Measurements from ENCODE around the gene TPH2.
A peak's percentile ranks its signal among the peaks of the same experiment; 100 is the strongest.

The TPH2 gene

DNA sequence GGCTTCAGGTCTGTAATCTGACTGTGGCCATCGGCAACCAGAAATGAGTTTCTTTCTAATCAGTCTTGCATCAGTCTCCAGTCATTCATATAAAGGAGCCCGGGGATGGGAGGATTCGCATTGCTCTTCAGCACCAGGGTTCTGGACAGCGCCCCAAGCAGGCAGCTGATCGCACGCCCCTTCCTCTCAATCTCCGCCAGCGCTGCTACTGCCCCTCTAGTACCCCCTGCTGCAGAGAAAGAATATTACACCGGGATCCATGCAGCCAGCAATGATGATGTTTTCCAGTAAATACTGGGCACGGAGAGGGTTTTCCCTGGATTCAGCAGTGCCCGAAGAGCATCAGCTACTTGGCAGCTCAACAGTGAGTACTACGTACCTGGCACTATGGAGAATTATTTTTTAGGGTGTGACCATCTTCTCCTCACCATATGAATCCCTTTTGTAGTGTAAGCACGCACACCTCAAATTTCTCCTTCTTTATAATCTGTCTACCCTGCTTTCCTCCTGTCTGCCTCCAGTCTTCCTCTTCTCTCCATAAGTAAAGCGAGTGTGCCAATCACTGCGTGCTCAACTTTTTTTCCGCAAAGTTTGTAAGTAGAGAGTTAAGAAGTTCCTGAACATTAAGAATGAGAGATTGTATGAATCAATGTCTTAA, at the start of gene TPH2:
TPH2 (plus strand) TSS at position 118 of the 658 bp plus-strand sequence; CDS start at position 260, 142 bp downstream.
- peak in 1 of 2 donors; percentile 7 for DNase-seq (ENCODE audit: low read depth in 2 of 2, low spot score in 1 of 2)

DNA sequence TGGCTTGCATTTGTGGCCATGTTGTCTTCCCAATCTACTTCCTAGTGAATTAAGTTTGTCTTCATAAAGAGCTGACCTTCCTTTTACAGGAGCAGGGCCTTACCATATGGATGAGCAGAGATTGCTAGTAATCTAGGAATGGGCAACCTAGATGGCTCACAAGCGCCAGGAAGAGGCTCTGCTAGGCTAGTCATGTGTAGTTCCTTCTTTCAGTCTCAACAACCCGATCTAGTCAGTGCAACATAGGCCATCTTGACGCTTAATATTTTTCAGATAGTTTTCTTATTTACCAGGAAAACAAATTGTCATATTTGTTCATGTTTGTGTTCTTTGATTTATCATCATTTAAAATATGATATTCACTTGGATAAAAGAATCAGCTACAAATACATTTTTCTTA, 48.2 kb upstream of the TPH2 start:
- DNase-seq (ENCODE audit: low read depth in 2 of 2, low spot score in 1 of 2) = no peak

DNA sequence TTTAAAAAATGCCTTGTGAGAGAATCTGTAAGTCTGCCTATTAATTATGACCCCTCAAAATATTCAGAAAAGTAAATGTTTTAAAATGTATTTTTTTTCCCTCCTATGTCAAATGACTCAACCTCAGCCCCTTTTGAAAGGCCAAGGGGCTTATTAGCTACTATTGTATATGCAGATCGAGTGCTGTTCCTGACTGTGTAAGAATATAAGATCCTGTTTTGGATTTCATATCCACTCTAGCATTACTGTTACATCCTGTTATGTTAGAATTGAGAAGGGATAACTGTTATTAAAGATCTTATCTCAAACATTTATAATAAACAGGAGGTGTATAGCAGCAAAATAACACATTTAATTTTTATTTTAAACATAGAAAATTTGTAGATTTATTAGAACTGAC, 46.6 kb upstream of the TPH2 start:
- DNase-seq (ENCODE audit: low read depth in 2 of 2, low spot score in 1 of 2) = no peak

DNA sequence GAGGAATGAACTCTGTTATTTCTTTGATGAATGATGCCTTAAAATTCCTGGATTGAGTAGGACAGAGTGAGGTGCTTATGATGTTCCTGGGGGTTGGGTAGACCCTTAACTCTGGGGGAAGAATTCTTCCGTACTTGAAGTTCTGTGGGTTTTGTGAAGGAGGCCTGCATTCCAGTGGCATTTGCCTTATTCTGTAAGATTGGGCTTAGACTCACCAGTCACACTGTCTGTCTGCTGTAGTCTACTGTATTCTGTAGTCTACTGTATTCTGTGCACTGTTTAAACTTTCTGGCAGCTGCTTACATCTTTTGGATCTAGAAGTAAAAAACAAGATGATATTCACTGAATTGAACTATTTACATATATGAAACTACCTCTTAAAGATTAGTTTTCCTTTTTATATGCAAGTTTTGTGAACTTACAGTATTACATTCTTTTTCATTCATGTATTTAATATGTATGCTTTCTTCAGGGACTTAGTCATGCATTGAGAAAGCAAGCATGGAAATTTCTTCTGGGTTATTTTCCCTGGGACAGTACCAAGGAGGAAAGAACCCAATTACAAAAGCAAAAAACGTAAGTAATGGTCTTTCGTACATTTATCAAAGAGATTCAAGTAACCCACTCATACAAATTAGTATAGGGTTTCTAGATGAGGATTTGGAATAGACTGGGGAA, 42.3 kb upstream of the TPH2 start:
- DNase-seq (ENCODE audit: low read depth in 2 of 2, low spot score in 1 of 2) = no peak

DNA sequence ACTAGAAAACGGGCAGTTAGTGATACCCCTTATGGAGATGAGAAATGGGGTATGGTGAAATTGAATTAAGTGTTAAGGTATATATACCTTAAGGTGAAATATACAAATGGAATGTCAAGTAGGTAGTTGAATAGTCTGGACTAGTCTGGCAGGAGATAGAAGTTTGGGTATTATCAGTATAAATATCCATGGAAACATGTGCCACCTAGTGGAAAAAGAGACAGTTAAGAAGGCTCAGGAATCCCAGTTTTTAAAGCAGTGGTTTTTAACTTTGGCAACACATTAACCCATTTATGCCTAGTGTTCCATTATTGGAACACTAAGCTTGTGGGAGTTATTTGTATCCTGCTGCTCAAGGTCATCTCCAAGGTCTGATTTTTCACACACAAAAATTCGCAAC, 38.6 kb upstream of the TPH2 start:
- DNase-seq (ENCODE audit: low read depth in 2 of 2, low spot score in 1 of 2) = no peak

DNA sequence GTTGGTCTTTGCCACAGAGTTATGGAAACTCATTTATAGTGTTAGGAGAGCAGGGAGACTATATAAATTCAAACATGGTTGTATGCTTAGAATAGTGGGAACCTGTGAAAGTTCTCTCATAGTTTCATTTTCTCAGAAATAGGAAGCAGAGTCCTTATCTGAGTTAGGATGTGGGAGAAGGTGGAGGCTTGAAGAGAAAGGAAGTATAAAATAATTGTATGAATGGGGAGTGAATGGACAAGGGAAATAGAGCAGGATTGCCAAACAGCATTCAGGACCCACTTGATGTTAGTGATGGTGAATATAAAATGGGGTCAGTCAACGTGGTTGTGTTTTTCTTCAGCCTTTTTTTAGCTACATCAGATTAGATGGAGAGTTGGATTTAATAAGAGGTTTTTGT, 34.0 kb upstream of the TPH2 start:
- no peak for DNase-seq (ENCODE audit: low read depth in 2 of 2, low spot score in 1 of 2)

DNA sequence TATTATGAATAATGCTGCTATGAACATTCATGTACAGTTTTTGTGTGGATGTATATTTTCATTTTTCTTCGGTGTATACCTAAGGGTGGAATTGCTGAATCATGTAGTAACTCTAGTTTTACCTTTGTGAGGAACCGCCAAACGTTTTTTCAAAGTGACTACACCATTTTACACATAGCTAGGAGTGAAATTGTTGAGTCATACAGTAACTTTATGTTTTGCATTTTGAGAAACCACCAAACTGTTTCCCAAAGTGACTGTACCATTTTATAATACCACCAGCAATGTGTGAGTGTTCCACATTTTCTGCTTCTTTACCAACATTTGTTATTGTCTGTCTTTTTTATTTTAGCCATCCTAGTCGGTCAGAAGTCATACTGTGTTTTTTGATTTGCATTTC, 3.1 kb upstream of the TPH2 start:
- no peak for DNase-seq (ENCODE audit: low read depth in 2 of 2, low spot score in 1 of 2)

DNA sequence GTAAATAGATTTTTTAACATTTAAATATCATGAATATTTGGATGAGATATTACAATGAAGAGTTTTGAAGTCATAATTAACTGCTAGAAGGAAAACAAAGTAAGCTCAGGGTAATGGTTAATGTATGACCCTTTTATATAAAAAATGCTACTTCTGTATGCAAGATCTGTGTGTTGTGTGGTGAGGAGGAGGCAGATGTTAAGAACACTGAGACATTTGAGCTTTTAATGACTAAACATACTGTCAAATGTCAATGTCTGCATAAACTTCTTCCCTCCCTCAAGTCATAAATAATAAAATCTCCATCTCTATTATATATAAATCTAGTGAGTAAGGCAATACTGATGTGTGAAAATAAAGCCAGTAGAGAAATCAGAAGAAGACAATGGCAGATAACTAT, 1.4 kb downstream of the TPH2 start:
- DNase-seq (ENCODE audit: low read depth in 2 of 2, low spot score in 1 of 2) = no peak

DNA sequence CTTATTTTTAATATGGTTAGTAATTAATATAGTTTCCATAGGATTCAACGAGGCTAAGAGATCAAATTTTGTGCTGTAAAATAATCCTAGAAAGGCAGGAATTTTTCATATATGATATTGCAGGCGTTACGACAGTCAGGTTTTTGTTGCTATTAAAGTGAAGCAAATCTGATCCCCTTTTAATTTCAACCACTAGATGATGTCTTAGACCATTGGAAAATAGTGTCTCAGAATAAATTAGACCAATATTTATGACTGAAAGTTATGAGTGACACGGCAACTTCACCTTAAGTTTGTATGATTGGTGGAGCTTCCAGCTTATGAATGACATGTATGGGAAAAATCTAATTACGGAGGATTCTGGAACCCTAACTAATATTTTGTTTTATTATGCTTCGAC, 2.5 kb downstream of the TPH2 start:
- no peak for DNase-seq (ENCODE audit: low read depth in 2 of 2, low spot score in 1 of 2)

DNA sequence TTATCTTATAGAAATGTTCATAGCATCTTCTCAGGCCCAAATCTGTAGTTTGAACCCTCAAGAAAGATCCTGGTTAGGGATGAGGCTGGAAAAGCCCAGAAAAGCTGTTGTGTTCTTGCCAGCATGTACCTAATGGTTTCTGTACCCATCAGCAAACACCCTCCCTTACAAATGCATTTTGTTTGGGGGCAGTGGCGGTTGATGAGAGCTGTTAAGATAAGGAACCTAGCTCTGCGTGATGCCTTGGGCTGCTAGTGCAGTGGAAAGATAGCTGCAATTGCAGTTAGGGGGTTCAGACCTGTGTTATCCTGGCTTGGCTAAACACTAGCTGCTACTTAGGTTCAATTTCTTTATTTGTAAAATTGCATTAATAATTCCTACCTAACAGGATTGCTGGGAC, 3.6 kb downstream of the TPH2 start:
- no peak for DNase-seq (ENCODE audit: low read depth in 2 of 2, low spot score in 1 of 2)

DNA sequence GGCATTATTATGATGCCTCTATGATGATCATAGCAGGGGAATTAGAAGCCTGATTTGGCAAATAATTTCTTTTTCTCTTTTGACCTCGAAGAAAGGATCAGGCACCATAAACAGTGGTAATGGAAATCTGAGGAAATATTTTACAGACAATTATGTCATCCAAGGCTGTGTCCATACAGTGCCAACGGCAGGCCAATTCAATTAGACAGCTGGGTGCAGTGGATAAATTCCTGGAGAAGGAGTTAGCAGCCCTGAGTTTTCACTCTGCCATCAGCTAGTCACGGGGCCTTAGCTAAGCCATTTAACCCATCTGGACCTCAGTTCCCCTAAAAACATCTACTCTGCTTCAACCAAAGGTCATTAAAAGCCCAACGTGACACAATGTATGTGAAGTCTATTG, 4.1 kb downstream of the TPH2 start:
- DNase-seq (ENCODE audit: low read depth in 2 of 2, low spot score in 1 of 2) = no peak

DNA sequence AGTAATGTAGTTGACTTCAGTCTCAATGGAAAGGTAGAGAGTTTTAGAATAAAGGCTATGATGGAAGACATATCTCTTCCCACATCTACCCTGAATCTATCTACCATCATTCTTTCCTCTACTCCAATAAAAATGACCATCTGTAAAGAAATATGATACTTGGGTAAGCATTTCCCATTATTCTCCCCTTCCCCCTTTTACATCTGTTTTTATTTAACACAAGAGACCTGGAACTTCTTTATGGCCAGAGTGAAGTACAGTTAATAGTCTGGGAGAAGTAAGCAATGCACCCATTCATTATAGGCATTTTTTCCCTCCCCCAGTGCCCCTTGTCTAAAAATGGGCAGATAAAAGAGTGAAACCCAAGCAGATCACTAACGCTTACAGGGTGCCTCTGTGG, 6.5 kb downstream of the TPH2 start:
- DNase-seq (ENCODE audit: low read depth in 2 of 2, low spot score in 1 of 2) = no peak

DNA sequence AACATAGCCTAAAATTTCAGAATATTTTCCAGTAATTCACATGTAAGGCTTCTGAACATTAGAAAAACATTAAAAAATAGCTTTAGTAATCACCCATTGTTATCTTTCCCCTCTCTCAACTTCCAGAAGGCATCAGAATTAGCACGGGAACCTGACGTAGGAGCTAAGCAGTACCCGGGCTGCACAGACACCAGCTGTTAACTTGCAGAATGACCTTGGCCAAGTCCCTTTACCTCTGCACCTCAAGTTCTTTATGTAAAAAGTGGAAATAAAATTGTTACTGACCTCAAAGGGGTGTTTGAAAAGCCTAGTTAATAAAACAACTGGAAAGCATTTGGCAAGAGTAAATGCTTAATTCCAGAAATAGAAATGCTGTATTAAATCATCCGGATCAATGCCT, 7.2 kb downstream of the TPH2 start:
- DNase-seq (ENCODE audit: low read depth in 2 of 2, low spot score in 1 of 2) = no peak

DNA sequence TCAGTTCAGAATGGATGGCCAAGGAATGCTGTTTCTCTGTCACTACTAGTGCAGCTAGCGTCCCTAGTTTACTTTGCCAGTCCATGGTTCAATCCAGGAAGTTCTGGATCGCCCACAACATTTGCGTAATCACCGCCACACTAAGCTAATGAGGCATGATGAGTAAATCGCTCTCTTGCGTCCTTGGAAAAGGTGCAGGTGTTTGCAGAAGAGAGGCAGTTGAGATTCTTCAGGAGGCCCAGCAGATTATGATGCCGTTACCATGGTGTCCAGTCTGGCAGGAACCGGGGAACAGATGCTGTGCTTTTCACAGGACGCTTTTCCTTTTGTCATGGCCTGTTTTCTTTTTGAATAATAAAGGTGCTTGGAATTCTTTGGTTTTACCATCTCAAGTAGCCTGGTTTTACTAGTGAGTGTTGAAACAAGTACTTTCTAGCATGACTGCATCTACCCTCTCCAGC, 9.0 kb downstream of the TPH2 start:
- DNase-seq (ENCODE audit: low read depth in 2 of 2, low spot score in 1 of 2) = no peak

DNA sequence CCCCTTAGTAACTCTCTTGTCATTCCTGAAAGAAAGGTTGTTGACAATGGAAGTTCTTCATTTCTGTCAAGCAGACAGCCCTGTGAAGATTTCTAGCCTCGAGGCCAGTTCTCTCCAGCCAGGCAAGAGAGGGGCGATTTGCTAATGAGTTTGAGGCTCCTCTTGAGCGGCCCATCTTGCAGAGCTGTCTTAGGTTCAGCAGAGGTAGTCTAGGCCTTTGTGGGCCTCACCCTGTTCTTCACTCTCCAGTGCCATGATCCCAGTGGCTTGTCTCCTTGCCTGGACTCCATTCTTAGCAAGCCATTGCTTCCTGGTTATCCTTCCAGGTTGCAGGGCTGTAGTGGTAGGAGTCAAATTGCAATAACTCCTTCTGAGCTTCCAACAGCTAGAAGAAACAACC, 9.7 kb downstream of the TPH2 start:
- DNase-seq (ENCODE audit: low read depth in 2 of 2, low spot score in 1 of 2) = no peak

DNA sequence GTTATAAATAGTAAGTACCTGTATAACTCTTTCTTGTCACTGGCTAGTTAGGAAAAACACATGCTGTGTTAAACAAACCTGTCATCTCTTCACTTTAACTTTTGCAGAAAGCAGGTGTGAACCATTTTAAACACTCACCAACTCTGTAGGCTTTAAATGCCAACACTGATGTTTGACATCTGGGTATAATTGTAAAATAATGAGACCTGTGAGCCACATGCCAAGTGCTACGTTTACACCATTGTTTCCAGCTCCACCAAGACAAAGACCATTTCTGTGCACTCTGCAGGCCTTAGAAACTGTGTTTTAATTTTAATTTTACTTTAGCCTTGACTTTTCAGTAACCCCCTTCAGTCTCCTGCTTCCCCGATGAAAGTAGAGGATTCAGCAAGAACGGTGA, 11.0 kb downstream of the TPH2 start:
- no peak for DNase-seq (ENCODE audit: low read depth in 2 of 2, low spot score in 1 of 2)

DNA sequence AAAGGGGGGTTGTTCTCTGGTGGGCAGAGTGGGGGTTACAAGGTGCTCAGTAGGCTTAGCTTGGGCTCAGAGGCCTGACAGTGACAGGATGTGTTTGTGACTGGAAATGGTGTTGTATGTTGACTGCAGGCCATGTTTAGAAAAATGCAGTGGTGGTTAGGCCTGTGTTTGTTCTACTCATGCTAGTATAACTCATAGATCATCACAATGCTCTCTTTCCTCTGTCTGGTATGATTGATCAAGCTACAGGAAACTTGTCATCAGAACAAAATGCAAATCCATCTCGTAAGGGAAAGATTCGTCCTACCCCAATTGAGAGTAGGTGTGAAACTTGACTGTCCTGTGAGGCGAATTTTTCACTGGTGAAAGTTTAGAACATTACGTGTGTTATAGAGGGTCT, 11.8 kb downstream of the TPH2 start:
- DNase-seq (ENCODE audit: low read depth in 2 of 2, low spot score in 1 of 2) = no peak

DNA sequence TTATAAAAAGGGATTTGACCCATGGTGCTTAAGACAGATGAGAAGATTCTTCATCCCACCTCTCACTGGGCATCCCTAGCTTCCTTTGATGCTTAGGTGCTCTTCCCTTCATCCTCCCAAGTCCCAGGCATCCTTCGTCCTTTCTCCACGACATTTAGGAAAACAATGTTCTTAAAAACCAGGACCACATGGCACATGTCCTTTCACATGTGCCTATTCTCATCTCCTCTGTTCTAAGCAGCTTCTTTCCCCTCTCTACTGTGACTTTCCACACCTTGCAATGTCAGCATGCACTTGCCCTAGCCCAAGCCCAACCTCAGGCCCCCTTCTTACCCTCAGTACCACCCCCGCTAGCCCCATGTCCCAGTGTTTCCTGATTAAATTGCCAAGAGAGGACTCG, 12.2 kb downstream of the TPH2 start:
- no peak for DNase-seq (ENCODE audit: low read depth in 2 of 2, low spot score in 1 of 2)

DNA sequence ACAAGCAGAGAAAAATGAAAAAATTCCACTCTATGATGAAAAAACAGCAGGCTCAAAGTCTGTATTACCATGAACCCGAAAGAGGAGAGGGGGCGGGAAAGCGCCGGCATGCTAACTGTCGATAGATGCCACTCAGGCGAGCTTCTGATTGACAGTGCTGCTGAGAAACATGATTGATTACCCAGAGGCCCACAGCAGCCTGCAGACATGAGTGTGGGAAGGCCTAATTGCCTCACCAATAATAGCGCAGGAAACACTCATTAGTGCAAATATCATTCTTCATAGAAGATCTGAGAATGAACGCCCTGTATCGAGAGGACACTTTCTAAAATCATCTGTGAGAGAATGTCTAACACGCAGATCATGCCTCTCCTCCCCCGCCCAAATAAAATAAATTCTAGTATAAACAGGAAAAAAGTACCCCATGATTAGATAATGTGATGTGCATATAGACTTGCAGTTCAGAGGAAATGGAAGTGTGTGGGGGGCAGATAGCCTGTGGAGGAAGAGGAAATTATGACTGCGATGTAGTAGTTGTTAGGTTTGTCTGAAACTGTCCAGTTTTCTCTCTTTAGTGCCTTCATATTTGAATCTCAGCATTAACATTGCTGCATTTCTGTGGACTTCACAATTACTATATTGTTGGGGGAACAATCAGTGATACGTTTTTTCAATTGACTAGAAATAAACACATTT, 15.6 kb downstream of the TPH2 start:
- DNase-seq (ENCODE audit: low read depth in 2 of 2, low spot score in 1 of 2) = no peak

DNA sequence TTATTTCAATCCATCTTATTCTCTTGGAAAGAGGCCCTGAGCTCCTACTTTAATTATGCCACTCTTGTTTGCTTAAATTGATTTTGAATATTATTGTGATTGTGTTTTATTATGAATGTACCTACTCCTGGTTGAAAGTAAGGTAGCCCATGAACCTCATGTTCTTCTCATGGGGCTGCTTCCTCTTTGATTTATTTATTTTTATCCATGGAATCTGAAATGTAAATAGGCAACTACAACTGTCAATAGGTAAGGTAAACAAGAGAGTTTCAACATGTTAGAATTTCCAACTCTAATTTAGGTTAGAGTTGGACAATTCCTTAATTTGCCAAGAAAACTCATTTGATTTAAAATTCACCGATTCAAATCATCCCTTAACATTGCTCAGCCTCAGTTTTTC, 16.2 kb downstream of the TPH2 start:
- DNase-seq (ENCODE audit: low read depth in 2 of 2, low spot score in 1 of 2) = no peak

DNA sequence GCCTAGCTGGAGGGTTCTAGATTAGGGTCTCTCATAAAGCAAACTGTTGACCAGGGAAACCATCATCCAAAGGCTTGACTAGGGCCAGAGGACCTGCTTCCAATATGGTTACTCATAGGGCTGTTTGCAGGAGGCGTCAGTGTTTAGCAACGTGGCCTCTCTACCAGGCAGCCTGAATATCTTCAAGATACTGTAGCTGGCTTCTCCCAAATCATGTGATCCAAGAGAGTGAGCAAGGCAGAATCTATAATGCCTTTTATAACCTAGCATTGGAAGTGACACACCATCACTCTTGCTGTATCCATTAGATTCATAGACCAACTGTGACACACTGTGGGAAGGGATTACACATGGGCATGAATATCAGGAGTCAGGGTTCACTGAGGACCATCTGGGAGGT, 17.3 kb downstream of the TPH2 start:
- no peak for DNase-seq (ENCODE audit: low read depth in 2 of 2, low spot score in 1 of 2)

DNA sequence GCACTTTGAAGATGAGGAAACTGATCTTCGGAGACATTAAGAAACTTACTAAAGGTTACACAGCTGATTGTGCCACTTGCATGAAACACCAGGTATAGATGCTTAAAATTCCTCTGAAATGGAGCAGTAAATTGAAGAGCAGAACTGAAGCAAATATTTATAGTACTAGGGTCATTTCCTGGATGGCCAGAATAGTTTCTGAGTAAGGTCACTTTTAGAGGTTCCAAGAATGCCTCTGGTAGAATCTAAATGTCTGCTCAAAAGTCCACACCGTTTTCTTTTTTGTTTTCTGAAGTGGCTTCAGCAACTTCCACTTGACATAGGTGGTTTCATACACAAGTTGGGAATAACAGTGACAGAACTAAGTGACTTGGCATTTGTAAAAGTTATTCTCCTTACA, 19.4 kb downstream of the TPH2 start:
- no peak for DNase-seq (ENCODE audit: low read depth in 2 of 2, low spot score in 1 of 2)

DNA sequence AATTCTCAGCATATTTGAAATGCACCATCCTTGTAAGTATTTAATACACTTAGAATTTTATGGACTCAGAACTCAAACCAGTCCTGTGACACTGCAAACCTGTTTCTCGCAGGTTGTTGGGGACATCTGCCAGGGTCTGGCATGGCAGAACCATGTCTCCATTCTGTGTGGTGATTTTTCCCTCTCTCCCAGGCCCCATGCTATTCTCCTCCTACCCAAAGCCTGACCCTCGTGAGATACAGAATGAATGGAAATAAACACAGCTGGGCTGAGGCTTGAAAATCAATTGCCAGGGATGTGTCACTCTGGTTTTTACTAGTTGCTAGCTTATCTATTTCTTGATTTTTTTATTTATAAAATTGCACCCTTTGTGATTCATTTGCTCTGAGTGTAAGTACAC, 19.8 kb downstream of the TPH2 start:
- no peak for DNase-seq (ENCODE audit: low read depth in 2 of 2, low spot score in 1 of 2)
